Ovary (tissue), 9 donors: ENCODE measurements around the gene MYO5B. TPM values are rescaled to one million over a fixed set of nuclear protein-coding genes. Genes with fewer than 3 reads are reported as not detected.

ENCODE experiments used
- DNase-seq, 5 donors: peaks; one replicate each; pipeline ENCODE4 v3.0.0-alpha.2; 2019 to 2020
- H3K27ac ChIP-seq, 2 donors: fragments of 200-600 bp; one replicate each; pipeline versions ENCODE4 v1.5.1 to v1.8.0; 2019 to 2022
- H3K27me3 ChIP-seq: fragments of 200-600 bp; one replicate; pipeline ENCODE4 v1.8.0; 2022
- H3K36me3 ChIP-seq: fragments of 200-600 bp; sonication (generic); one replicate; pipeline ENCODE4 v1.5.1; 2019
- H3K4me1 ChIP-seq: one replicate; pipeline ENCODE4 v1.8.1; 2013; ENCODE audit warnings: mild to moderate bottlenecking, moderate library complexity; ENCODE audit not compliant: insufficient read depth
- H3K4me3 ChIP-seq: fragments of 200-600 bp; sonication (generic); one replicate; pipeline ENCODE4 v1.5.1; 2017
- H3K9me3 ChIP-seq, 2 donors: fragments of 200-600 bp in 1 of 2; sonication (generic) in 1 of 2; one replicate each; pipeline versions ENCODE4 v1.5.1 to v1.8.1; 2013 to 2019; ENCODE audit warnings: mild to moderate bottlenecking in 1 of 2, moderate library complexity in 1 of 2
- EP300 ChIP-seq: sonication (generic); formaldehyde crosslinking; IDR thresholded peaks from one replicate; pipeline ENCODE4 v1.6.1; 2017; ENCODE audit warnings: antibody characterized with exemption
- POLR2A ChIP-seq: fragments of 450-650 bp; IDR thresholded peaks from one replicate; pipeline ENCODE4 v1.6.1; 2017; ENCODE audit warnings: antibody characterized with exemption, mild to moderate bottlenecking, moderate library complexity
- WGBS, 3 donors: extraction: QIAGEN DNeasy Blood & Tissue Kit in 1 of 3; methylation state at CpG; one replicate each; pipeline versions ENCODE4 v1.1.5 to v1.1.7; 2013 to 2017; 5-methylcytosine and 5-hydroxymethylcytosine counted together
- intact Hi-C, 4 donors: fragments of 100-400 bp; cut with DNase I; formaldehyde crosslinking; loops; one replicate each; pipeline versions ENCODE4 v1.11.0 to v1.15.1; 2022 to 2023
- polyA plus RNA-seq, 2 donors: library from polyadenylated mRNA; stranded (reverse); fragments of 200-250 nt in 1 of 2; fragments of 350-450 nt in 1 of 2; fragmentation: Illumina TruSeq in 1 of 2; extraction: RNeasy Lipid Tissue Mini Kit (QIAGEN cat#74804) in 1 of 2; gene quantifications; one replicate each; pipeline ENCODE4 v1.2.3, GENCODE V29; 2013 to 2014
- total RNA-seq, 7 donors: library from RNA; depleted of rRNA in 2 of 7; stranded (reverse); fragments of >200 nt in 2 of 7; fragmentation: NEBNext Ultra II Directional in 3 of 7; extraction: Animal tissue kit (Norgen Biotek cat#: 25700) in 3 of 7; gene quantifications; one replicate each; pipeline versions ENCODE4 v1.1.0 to v1.2.4, GENCODE V29; 2016 to 2023
- TF ChIP-seq, protein P1 (sequence below), 3 donors: fragments of 450-650 bp in 2 of 3; fragments of 200-600 bp in 1 of 3; IDR thresholded peaks; one replicate each; pipeline versions ENCODE4 v1.5.1 to v1.8.0; 2016 to 2022; ENCODE audit warnings: antibody characterized with exemption in 3 of 3, mild to moderate bottlenecking in 1 of 3
- donor health status: DM: no; HTN: no; CAD: no; lungs with moderate emphysema.
- donor health status: DM: no; HTN: no; CAD: no.
- donor health status: Bipolar disorder and iron deficiency.
- donor health status: DM: yes; HTN: yes; CAD: no.
- donor health status: DM: no; HTN: no; CAD: no.
- donor health status: DM: yes; HTN: yes; CAD: no.

The MYO5B gene
- total and polyA plus RNA-seq, 9 donors: 0.25 to 25.5 (median 1.5) TPM

- Histone ChIP-seq H3K27me3 (no peaks in the 10 kb centered on the region), H3K4me1 (no peaks in the 10 kb centered on the region), H3K9me3 (no peaks in the 10 kb centered on the region), H3K36me3 (no peaks in the 10 kb centered on the region), H3K4me3 (no peak overlapping the region), H3K27ac (no peak overlapping the region)
- intact Hi-C loops: no loop called here
- TF ChIP-seq EP300 (no peak), POLR2A (no peak)
- TF ChIP-seq, protein P1, sequence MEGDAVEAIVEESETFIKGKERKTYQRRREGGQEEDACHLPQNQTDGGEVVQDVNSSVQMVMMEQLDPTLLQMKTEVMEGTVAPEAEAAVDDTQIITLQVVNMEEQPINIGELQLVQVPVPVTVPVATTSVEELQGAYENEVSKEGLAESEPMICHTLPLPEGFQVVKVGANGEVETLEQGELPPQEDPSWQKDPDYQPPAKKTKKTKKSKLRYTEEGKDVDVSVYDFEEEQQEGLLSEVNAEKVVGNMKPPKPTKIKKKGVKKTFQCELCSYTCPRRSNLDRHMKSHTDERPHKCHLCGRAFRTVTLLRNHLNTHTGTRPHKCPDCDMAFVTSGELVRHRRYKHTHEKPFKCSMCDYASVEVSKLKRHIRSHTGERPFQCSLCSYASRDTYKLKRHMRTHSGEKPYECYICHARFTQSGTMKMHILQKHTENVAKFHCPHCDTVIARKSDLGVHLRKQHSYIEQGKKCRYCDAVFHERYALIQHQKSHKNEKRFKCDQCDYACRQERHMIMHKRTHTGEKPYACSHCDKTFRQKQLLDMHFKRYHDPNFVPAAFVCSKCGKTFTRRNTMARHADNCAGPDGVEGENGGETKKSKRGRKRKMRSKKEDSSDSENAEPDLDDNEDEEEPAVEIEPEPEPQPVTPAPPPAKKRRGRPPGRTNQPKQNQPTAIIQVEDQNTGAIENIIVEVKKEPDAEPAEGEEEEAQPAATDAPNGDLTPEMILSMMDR (IDR thresholded peaks at IDR 0.05): no peak
- no peak for DNase-seq
- 66 to 90% (median 68%) methylated on average over 6 of the region's 6 CpGs for WGBS, 3 donors
Measured at GRCh38 chr18:49843778-49844625, 350.9 kb downstream of the MYO5B start.

DNA sequence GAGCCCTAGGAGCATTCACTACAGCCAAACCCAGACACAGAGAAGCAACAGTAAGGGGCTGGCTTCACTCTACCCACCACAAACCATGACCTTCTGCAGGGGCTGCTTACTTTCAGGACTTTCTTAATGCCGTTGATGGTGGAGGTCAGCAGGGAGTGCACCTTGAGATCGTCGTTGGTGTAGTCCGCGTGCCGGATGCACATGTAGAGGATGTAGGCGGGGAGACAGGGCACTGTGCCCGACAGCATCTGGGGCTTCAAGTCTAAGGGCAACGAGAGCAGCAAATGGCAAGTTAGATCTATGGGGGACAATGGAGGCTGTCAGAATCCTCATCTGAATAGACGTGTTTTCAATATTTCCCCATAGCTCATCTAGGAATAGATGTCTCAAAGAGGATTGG is 351.8 kb downstream of the MYO5B start:
- no peaks in the 10 kb centered on the region for H3K36me3 ChIP-seq
- WGBS, 3 donors: 75 to 81% (median 76%) methylated on average over 10 of the region's 10 CpGs
- DNase-seq: no peak
- no peak overlapping the region for H3K4me3 ChIP-seq
- TF ChIP-seq EP300: no peak
- no peak for TF ChIP-seq POLR2A
- TF ChIP-seq, protein P1 (IDR thresholded peaks at IDR 0.05): no peak
- no peak overlapping the region for H3K27ac ChIP-seq
- H3K4me1 ChIP-seq: no peaks in the 10 kb centered on the region
- intact Hi-C loops: no loop called here
- no peaks in the 10 kb centered on the region for H3K9me3 ChIP-seq
- H3K27me3 ChIP-seq: no peaks in the 10 kb centered on the region

DNA sequence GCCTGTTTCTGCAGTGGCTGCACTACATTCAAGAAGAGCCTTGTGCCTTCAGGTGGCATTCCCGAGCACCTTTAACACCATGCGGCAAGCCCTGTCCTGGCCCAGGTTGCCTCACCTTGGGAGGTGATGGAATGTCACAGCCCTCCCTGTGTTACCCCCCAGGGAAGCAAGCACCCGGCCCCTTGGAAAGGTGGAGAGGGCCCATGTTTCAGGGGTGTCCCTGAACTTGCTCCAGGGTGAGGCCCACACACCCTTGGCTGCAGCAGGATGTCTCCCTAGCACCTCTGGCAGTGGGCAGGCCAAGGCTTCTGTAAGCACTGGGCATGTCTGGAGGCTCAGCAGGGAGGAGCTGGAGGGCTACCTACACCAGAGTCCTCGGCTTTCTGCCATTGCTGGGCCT is 352.3 kb downstream of the MYO5B start:
- intact Hi-C loops: no loop called here
- Histone ChIP-seq H3K9me3 (no peaks in the 10 kb centered on the region), H3K36me3 (no peaks in the 10 kb centered on the region), H3K27me3 (no peaks in the 10 kb centered on the region), H3K4me3 (no peak overlapping the region), H3K27ac (no peak overlapping the region), H3K4me1 (no peaks in the 10 kb centered on the region)
- DNase-seq: no peak
- TF ChIP-seq POLR2A: no peak
- TF ChIP-seq, protein P1 (IDR thresholded peaks at IDR 0.05): no peak
- TF ChIP-seq EP300: no peak
- 78 to 94% (median 80%) methylated on average over 2 to 4 of the region's 4 CpGs for WGBS, 3 donors

GRCh38 chr18:49841236-49842217 is 353.4 kb downstream of the MYO5B start:
- H3K4me1 ChIP-seq: no peaks in the 10 kb centered on the region
- H3K27me3 ChIP-seq: no peaks in the 10 kb centered on the region
- intact Hi-C loops: no loop called here
- TF ChIP-seq, protein P1 (IDR thresholded peaks at IDR 0.05): no peak
- TF ChIP-seq EP300: no peak
- TF ChIP-seq POLR2A: no peak
- 79 to 81% (median 80%) methylated on average over 12 of the region's 12 CpGs for WGBS, 3 donors
- no peak overlapping the region for H3K4me3 ChIP-seq
- H3K36me3 ChIP-seq: no peaks in the 10 kb centered on the region
- no peaks in the 10 kb centered on the region for H3K9me3 ChIP-seq
- no peak for DNase-seq
- H3K27ac ChIP-seq: no peak overlapping the region
